ENCODE data around the gene ZNHIT6. TPM values are rescaled to one million over a fixed set of nuclear protein-coding genes. Genes with fewer than 3 reads are reported as not detected.

The ZNHIT6 gene
- total and polyA plus RNA-seq, 8 donors = 5.6 to 12.3 (median 8.8) TPM

- Histone ChIP-seq H3K9me3 (no peaks in the 10 kb centered on the region), H3K27me3 (no peaks in the 10 kb centered on the region), H3K27ac (no peak overlapping the region), H3K4me3 (no peak overlapping the region), H3K4me1 (peaks cover 5 to 19% (median 16%) of the 10 kb centered on the region in 4 donors), H3K36me3 (no peaks in the 10 kb centered on the region)
- TF ChIP-seq CTCF (IDR thresholded peaks at IDR 0.05) = no peak
- TF ChIP-seq EP300 (IDR thresholded peaks at IDR 0.05) = no peak
- no peak for TF ChIP-seq POLR2A (IDR thresholded peaks at IDR 0.05)
- TF ChIP-seq POLR2AphosphoS5 (IDR thresholded peaks at IDR 0.05) = no peak
- intact Hi-C loops (cut with DNase I; ENCODE audit: low total_unique reads) = no loop called here
- WGBS, 5 donors = 87 to 95% (median 90%) methylated on average over 4 of the region's 4 CpGs
- no peak for DNase-seq
Observed at GRCh38 chr1:85607921-85608265, 100.3 kb downstream of the ZNHIT6 start.

GRCh38 chr1:85607126-85607920 is 100.9 kb downstream of the ZNHIT6 start:
- 69 to 87% (median 80%) methylated on average over 10 of the region's 10 CpGs for WGBS, 5 donors
- intact Hi-C loops (cut with DNase I; ENCODE audit: low total_unique reads) = no loop called here
- H3K27ac ChIP-seq = no peak overlapping the region

GRCh38 chr1:85606414-85606800 is 101.8 kb downstream of the ZNHIT6 start:
- peaks cover 0 to 5% (median 4%) of the 10 kb centered on the region in 4 donors for H3K4me1 ChIP-seq
- no peaks in the 10 kb centered on the region for H3K36me3 ChIP-seq
- H3K9me3 ChIP-seq = no peaks in the 10 kb centered on the region
- no peak overlapping the region for H3K4me3 ChIP-seq
- no peaks in the 10 kb centered on the region for H3K27me3 ChIP-seq
- 79 to 96% (median 92%) methylated on average over 4 of the region's 4 CpGs for WGBS, 5 donors
- H3K27ac ChIP-seq = no peak overlapping the region
- TF ChIP-seq EP300 (IDR thresholded peaks at IDR 0.05) (no peak), POLR2A (IDR thresholded peaks at IDR 0.05) (no peak)
- no peak for DNase-seq
- intact Hi-C loops (cut with DNase I; ENCODE audit: low total_unique reads) = no loop called here

More at GRCh38 chr1:85607126-85607920, 100.9 kb downstream of the ZNHIT6 start:
- Histone ChIP-seq H3K4me1 (peaks cover 0 to 14% (median 10%) of the 10 kb centered on the region in 4 donors), H3K4me3 (no peak overlapping the region), H3K27me3 (no peaks in the 10 kb centered on the region), H3K9me3 (no peaks in the 10 kb centered on the region), H3K36me3 (no peaks in the 10 kb centered on the region)
- no peak for TF ChIP-seq EP300 (IDR thresholded peaks at IDR 0.05)
- peak in 1 of 3 donors; percentile 20 for TF ChIP-seq POLR2AphosphoS5 (IDR thresholded peaks at IDR 0.05)
- DNase-seq = no peak

GRCh38 chr1:85605484-85606413 is 102.5 kb downstream of the ZNHIT6 start:
- no peaks in the 10 kb centered on the region for H3K27me3 ChIP-seq
- 82 to 93% (median 86%) methylated on average over 8 of the region's 8 CpGs for WGBS, 5 donors
- H3K4me1 ChIP-seq = peaks cover 0 to 5% (median 2%) of the 10 kb centered on the region in 4 donors
- no peaks in the 10 kb centered on the region for H3K9me3 ChIP-seq
- TF ChIP-seq POLR2AphosphoS5 (IDR thresholded peaks at IDR 0.05) = no peak
- TF ChIP-seq POLR2A (IDR thresholded peaks at IDR 0.05) = no peak
- no peak for TF ChIP-seq CTCF (IDR thresholded peaks at IDR 0.05)
- DNase-seq = no peak
- H3K4me3 ChIP-seq = no peak overlapping the region
- intact Hi-C loops (cut with DNase I; ENCODE audit: low total_unique reads) = no loop called here
- no peak overlapping the region for H3K27ac ChIP-seq
- no peaks in the 10 kb centered on the region for H3K36me3 ChIP-seq

GRCh38 chr1:85604298-85604997 is 103.8 kb downstream of the ZNHIT6 start:
- Histone ChIP-seq H3K4me1 (peaks cover 0 to 9% (median 5%) of the 10 kb centered on the region in 4 donors), H3K4me3 (no peak overlapping the region), H3K9me3 (no peaks in the 10 kb centered on the region), H3K27ac (no peak overlapping the region), H3K36me3 (no peaks in the 10 kb centered on the region), H3K27me3 (no peaks in the 10 kb centered on the region)
- no peak for DNase-seq
- TF ChIP-seq EP300 (IDR thresholded peaks at IDR 0.05) (no peak), POLR2A (IDR thresholded peaks at IDR 0.05) (no peak), POLR2AphosphoS5 (IDR thresholded peaks at IDR 0.05) (no peak), CTCF (IDR thresholded peaks at IDR 0.05) (no peak)
- 78 to 86% (median 84%) methylated on average over 3 of the region's 3 CpGs for WGBS, 5 donors
- intact Hi-C loops (cut with DNase I; ENCODE audit: low total_unique reads) = no loop called here
